ENCODE data around the gene TRIM38. TPM values are rescaled to one million over a fixed set of nuclear protein-coding genes. Genes with fewer than 3 reads are reported as not detected.
A peak's percentile ranks its signal among the peaks of the same experiment; 100 is the strongest.
"Not testable (repeated sequence)": the region's sequence is repeated elsewhere in the genome, so short reads cannot be mapped to it uniquely, and the experiment has no call there.

Gene TRIM38
- total RNA-seq, 1 experiment from 2014 or later, result 12.5 TPM

DNA sequence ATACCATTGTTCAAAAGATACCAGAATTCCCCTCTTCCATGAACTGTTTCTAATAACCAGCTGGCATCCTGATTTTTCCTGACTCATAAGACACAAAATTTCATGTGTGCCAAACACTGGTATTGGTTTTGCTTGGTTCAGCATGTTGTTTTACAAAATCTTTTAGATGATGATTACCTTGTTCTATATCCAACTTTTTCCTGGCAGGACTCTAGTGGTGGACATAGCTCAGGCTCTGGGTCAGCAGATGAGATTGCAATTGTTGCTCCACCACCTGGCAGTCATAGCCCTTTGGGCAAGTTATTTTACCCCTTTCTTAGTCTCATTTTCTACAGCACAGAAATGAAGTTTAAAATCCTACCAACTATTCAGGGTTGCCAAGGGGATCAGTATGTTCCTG, 6.2 kb downstream of the TRIM38 start:
- peak; percentile 14 for DNase-seq (ENCODE audit: low read depth)

DNA sequence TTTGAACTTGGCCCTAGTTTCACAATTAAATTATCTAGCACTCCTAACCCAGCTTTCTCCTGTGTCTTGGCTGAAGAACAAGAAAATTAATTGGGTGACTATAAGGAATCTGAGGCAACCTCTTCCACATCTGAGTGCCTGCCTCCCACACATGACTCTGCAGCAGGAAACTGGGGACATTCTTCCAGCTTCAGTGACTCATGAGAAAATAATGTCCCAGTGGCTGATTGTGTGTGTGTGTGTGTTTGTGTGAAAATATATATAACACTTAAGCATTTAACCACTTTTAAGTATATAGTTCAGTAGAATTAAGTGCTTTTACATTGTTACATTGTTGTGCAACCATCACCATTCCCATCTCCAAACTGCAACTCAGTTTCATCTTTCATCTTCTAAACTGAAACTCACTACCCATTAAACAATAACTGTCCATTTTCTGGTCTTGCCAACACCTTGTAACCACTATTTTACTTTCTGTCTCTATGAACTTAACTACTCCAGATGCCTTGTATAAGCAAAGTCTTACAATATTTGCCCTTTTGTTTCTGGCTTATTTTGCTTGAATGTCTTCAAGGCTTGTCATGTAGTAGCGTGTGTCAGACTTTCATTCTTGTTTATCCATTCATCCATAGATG, 8.7 kb downstream of the TRIM38 start:
- peak; percentile 91 for DNase-seq (ENCODE audit: low read depth)

DNA sequence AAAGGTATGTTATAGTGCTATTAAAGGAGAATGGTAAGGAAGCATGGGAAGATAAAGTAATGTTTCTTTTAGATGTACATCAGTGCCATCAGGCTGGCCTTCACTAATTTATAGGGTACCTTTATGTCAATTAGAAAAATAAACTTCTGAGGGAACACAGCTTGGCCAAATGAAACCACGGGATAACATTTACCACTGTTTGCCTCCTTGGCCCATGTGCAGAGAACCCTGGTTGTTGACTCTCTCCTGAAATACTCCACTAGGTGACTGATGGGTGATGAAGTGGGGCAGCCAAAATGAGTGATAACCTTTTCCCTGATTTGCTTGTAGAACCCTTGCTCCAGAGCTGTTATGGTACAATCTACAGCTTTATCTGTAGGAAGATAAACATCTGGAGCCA, 9.5 kb downstream of the TRIM38 start:
- no peak for DNase-seq (ENCODE audit: low read depth)

DNA sequence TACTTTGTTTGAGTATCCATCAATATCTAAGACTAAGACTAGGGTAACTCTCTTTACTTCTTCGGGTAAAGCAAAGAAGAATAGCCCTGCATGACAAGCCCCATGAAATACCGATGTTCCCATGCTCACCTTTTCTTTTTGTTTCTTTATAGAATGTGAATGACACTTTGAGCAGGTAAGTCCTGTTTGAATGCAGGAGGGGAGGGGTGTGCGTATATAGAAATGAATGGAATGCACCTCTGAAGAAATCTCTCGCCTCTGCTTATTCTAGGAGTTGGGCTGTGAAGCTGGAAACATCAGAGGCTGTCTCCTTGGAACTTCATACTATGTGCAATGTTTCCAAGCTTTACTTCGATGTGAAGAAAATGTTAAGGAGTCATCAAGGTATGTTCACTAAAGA, 10.3 kb downstream of the TRIM38 start:
- no peak for DNase-seq (ENCODE audit: low read depth)

DNA sequence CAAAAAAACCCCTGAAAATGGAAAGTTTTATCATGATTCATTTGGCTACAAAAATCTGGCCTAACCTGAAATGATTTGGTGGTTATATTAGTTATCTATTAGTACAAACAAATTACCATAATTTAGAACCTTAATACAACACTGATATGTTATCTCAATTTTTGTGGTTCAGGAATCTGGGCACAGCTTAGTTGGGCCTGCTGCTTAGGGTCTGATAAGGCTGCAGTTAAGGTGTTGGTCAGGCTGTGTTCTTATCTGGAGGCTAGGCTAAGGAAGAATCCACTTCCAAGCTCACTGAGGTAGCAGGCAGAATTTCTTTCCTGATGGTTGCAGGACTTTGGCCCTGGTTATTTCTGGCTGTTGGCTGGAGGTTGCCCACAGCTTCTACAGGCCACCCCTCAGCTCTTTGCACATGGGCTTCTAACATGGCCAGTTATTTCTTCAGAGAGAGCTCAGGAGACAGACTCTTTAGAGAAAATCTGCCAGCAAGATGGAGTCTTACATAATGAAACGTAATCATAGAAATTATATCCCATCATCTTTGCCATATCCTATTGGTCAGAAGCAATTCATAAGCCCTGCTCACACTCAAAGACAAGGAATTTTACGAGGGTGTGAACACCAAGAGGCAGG, 11.4 kb downstream of the TRIM38 start:
- no peak for DNase-seq (ENCODE audit: low read depth)

DNA sequence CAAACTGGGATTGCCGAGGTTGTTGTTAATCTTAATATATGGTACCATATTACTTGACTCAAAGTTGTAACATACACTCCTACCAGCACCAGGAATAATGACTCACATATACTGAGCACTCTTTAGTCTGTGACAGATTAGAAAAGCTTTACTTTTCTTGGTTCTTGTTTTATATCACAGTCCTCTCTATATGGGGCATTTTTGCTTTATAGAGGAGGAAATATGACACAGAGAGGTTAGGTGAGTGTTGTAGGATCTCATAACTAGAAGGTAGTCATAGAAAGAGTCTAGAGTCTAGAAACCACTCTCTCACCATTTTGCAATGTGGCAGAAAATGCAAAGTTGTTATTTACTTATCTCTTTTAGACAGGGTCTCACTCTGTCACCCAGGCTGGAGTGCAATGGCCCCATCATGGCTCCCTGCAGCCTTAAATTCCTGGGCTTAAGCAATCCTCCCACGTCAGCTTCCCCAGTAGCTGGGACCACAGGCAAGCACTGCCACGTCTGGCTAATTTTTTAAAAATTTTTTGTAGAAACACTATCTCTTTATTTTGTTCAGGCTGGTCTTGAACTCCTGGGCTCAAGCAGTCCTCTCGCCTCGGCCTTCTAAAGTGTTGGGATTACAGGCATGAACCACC, 13.4 kb downstream of the TRIM38 start:
- no peak for DNase-seq (ENCODE audit: low read depth)

DNA sequence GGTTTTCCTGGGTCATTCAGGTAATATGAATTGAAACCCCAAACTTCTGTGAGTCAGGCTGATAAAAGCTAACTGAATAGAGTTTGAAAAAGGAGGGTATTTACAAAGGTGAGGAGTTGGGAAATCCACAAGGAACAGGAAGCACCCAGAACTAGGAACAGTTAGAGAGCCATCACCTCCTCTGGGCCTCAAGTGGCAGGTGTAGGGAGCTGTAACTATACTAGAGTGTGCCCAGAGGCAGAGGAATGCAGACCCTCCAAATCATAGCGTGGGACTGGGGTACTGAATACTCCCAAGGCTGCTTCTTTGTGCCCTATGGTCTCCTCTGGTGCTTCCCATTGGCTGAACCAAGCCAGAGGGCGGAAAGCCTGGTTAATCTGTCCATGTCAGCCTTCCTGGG, 18.3 kb downstream of the TRIM38 start:
- DNase-seq (ENCODE audit: low read depth), result no peak

DNA sequence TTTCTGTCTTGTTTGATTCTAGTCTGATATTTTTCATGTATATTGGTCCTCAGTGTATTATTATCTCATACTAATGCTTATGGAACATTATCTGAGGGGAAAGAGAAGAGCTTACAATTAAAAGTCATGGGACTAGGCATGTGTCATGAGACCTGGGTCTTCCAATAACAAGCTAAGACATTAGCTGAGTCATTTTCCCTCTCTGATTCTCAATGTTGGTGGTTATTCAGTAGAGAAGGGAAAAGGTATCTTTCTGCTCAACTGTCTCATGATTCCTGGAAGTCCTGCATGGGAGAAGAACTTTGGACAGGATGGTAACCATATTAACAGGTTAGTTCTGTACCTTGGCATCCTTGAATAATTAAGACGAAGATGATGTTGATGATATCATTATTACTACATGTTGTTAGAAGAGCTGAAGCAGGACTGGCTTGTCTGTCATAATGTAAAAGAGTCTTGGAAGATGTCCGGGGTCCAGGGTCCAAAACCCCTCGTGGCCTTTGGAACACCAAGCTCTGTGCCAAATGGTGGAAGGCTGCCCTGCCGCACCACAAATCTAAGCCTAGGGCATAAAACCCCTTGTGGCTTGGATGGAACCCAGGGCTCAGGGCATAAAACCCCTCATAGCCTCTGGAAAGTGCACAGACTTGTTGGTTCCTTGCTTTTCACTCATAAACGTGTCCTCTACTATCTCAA, 19.1 kb downstream of the TRIM38 start:
- no peak for DNase-seq (ENCODE audit: low read depth)

DNA sequence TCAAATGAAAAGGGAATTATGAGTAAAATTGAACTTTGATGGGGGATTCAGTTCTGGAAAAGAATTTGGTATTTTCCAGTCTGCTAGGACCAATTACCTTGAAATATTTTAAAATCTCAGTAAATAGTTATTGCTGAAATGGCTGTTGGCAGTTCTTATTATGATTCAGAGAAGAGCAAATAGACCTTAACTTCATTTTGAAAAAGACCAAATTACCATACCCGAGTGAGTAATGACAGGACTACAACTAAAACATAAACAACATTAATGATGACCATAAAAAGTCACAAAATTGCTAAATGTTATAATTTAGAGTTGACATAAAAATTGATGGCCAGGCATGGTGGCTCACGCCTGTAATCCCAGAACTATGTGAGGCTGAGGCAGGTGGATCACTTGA, 21.7 kb downstream of the TRIM38 start:
- no peak for DNase-seq (ENCODE audit: low read depth)

DNA sequence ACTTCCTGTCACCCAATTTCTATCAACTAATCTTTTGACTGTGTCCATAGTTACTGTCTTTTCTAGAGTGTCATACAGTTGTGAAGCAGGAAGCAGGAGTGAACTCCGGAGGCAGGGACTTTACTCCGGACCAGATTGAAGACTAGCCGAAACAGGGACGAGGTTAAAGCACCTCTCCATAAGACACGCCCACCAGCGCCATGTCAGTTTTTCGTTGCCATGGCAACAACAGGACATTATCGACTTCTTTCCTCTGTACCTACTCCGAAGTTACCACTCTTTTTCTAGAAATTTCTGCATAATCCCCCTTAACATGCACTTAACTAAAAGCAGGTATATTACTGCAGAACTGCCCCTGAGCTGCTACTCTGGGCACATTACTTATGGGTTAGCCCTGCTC, 25.2 kb downstream of the TRIM38 start:
- no peak for DNase-seq (ENCODE audit: low read depth)

DNA sequence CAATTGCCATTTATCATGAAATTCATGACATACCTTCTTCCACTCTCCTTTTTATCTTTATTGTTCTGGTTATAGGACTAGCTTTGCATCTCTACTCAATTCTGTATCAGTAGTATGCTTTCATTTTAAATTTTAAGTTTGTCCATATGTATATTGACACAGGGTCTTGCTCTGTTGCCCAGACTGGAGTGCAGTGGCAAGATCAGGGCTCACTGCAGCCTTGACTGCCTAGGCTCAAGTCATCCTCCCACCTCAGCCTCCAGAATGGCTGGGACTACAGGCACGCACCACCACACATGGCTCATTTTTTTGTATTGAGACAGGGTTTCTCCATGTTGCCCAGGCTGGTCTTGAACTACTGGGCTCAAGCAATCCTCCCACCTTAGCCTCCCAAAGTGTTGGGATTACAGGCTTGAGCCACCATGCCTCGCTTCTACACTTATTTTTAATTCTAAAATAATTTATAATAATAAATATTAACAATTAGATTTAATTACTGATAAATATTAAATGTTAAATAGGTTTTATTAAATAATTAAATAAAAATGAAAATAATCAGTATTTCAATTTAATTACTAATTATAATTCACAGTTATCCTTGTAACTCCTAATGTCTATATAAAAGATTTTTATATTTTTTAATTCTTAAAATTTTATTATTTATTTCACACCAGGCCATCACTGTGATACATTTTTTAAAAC, 27.7 kb downstream of the TRIM38 start:
- no peak for DNase-seq (ENCODE audit: low read depth)

DNA sequence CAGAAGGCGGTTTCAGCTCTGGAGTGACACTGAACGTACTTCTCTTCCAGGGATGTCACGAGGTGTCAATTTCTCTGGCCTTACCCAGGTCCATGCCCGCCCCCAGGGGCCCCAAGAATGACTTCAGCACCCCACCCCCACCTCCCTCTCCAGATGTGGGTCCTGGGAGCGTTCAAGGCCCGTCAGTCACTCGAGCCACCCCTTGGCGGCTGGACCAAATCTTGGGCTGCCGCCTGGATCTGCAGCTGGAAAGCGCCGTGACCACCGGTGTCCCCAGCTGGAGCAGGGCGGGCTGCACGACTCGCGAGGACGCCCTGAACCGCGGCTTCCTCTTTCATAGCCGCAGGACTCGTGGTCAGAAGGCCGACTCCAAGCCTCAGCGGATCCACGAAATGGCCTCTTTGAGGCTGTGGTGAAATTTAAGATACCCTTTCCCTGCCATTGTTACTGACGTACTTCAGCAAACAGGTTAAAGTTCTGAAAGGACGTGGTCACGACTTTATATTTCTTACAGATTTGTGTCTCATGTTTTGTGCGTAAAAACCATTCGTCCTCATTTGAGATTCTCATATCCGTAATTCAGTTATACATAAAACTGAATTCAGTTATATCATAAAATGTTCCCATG, 29.3 kb downstream of the TRIM38 start:
- peak; percentile 61 for DNase-seq (ENCODE audit: low read depth)

DNA sequence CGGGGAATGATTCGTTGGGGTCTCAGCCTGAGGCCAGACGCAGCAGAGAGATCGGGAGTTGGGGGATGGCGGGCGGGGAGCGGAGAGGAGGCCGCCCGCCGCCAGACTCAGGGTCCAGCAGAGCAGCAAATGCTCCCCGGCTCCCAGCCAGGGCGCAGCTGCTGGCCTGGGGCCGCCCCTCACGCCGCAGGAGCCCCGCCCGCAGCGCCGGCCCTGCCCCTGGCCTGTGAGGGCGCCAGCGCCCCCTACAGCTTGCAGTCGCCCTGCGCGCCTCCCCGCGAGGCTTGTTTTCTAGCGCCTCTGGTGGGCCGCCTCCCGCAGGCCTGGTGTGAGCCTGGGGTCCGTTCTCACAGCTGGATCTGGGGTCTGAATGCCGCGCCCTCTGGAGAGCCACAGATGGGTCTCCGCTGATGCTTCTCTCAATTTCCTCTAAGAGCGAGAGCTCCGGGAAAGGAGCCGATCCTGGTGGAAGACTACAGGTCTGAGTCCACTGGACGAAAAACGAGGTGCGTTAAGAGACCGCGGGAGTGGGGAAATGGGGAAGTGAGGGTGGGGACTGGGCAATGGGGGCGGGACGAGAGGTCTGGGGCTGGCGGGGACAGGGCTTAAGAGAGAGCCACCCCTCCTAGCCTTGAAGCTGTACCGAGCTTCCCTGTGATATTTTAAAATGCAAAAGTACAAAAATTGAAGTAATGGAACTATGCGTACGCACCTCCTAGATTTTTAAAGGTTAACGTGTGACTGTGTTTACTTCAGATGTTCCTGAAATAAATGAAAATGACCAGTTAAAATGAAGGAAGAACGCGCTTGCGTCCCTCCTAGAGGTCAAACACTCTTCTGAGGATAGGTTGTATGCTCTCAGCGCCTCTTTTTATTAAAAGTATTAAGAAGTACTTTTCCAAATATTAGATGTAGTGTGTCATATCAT, 30.1 kb downstream of the TRIM38 start:
- peak; percentile 89 for DNase-seq (ENCODE audit: low read depth)

DNA sequence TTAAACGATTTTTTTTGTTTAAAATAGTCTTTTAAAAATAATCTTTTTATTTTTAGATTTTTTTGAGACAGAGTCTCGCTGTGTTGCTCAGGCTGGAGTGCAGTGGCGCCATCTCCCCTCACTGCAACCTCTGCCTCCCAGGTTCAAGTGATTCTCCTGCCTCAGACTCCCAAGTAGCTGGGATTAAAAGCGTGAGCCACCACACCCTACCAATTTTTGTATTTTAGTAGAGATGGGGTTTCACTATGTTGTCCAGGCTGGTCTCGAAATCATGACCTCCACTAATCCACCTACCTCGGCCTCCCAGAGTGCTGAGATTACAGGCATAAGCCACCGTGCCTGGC, 30.7 kb downstream of the TRIM38 start:
- DNase-seq (ENCODE audit: low read depth), result not testable (repeated sequence)

DNA sequence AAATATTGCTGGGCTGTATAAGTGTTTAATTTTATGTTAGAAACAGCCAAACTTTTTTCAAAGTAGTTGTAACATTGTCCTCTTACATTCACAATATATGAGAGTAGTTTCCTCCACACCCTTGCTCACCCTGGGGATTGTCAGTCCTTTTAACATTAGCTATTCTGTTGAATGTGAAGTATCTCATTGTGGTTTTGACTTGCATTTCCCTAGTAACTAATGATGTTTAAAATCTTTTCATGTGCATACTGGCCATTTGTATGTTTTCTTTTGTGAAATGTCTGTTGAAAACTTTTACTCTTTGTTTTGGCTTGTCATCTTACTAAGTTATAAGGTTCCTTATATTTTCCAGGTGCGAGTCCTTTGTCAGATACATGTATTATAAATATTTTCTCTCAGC, 32.9 kb downstream of the TRIM38 start:
- DNase-seq (ENCODE audit: low read depth), result no peak

DNA sequence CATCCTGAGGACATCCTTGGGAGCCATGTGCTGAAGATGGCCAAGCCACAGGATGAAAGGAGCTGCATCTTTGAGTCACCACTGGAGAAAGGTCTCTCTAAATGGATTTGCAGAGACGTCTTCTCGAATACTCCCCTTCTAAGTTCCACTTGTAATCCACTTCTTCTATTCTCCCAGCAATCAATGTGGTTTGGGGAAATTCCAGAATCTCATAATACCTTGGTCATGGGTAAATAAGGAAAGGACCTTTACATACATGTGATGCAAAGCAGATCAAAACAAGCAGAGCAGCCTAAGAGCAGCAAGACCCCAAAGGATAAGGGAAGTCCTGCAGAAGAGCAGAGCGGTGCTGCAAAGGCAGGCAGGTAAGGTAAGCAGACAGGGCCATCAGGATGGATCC, 35.3 kb downstream of the TRIM38 start:
- DNase-seq (ENCODE audit: low read depth), result no peak

DNA sequence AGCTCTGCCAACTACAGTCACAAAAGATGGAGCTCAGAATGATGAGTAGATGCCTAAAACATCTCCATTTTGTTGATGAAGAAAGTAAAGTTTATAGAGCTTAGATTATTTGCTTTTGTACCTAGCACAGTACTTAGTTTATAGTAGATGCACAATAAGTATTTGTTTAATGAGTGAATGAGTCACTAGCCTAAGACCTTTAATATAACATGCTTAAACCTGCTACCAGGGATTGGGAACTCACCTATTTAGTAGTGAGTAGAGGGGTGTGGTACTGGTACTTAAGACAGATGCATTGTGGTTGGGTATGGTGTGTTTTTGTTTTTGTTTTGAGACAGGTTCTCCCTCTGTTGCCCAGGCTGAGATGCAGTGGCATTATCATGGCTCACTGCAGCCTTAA, 35.8 kb downstream of the TRIM38 start:
- DNase-seq (ENCODE audit: low read depth), result no peak

DNA sequence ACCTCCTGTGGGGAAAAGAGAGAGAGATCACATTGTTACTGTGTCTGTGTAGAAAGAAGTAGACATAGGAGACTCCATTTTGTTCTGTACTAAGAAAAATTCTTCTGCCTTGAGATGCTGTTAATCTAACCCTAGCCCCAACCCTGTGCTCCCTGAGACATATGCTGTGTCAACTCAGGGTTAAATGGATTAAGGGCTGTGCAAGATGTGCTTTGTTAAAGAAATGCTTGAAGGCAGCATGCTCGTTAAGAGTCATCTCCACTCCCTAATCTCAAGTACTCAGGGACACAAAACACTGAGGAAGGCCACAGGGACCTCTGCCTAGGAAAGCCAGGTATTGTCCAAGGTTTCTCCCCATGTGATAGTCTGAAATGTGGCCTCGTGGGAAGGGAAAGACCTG, 36.6 kb downstream of the TRIM38 start:
- not testable (repeated sequence) for DNase-seq (ENCODE audit: low read depth)

DNA sequence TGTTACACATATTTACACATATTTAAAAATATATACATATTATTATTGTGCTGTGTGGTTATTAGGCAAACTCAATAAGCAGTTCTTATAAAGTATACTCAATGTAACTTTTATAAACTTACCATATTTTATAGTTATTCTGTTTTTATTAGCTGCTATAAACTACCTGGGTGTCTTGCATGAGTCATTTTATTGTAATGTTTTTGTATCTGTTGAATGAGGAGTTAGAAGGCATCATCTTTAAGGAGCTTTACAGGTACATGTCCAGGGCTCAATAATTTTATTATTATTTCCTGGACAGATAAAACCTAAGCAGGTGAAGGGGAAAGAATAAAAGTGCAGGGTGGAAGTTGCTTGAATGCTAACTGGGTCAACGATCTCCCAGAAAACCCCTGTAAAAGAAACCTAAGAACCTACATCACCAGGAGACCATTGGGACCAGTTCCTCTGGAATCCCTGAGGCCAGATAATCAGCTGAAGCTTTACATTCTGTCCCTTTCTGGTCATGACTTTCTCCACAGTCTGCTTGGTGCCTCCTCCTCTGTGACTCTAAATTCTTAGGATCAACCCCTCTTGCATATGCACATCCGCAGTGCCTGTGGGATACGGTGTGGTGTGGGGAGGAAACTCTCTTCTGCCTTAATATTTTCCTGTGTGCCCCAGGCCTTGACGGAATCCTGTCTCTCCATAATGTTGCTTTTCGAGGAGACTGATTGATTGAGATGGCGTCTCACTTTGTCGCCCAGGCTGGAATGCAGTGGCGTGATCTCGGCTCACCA, 38.0 kb downstream of the TRIM38 start:
- DNase-seq (ENCODE audit: low read depth), result no peak
